ENCODE data around the gene MVP. TPM values are rescaled to one million over a fixed set of nuclear protein-coding genes. Genes with fewer than 3 reads are reported as not detected.

The MVP gene
- total and polyA plus RNA-seq, 2 experiments from 2014 or later, result 121 to 146 TPM

DNA sequence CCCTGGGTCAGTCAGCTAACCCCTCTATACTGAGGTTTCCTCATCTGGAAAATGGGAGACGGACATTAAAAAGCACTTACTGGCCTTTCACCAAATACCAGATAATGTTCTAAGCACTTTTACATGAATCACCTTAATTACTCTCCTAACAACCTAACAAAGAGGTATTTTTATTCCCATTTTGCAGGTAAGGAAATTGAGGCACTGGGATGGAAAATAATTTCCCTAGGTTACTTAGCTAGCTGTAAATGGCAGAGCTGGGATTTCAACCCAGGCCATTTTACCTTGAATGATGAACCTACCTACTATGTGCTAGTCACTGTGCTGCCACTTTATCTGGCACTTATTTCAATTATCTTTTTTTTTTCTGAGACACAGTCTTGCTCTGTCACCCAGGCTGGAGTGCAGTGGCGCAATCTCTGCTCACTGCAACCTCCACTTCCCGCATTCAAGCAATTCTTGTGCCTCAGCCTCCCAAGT is 26.0 kb upstream of the MVP start:
- WGBS (ENCODE audit: low lambda C conversion rate, missing lambda C conversion rate), result 97% methylated on average over 3 of the region's 3 CpGs
- Histone ChIP-seq H2AFZ (no peak overlapping the region), H3K9me3 (ENCODE audit: low read depth) (no peaks in the 10 kb centered on the region), H3K79me2 (peaks cover 56% of the 10 kb centered on the region), H3K9me2 (replicated peaks; ENCODE audit: insufficient read depth) (no peaks in the 10 kb centered on the region), H4K20me1 (ENCODE audit: insufficient read depth, poor library complexity, severe bottlenecking) (peaks cover 2% of the 10 kb centered on the region), H3K27ac (no peak overlapping the region), H3K4me1 (ENCODE audit: insufficient read depth) (no peaks in the 10 kb centered on the region), H3K27me3 (no peaks in the 10 kb centered on the region), H3K4me3 (no peak overlapping the region), H3K4me2 (no peak overlapping the region), H3K36me3 (replicated peaks; ENCODE audit: insufficient read depth, low read depth) (no peaks in the 10 kb centered on the region)
- TF ChIP-seq EZH2phosphoT487 (IDR thresholded peaks at IDR 0.05; ENCODE audit: low read depth, severe bottlenecking, unreplicated experiment) (no peak), EZH2 (IDR thresholded peaks at IDR 0.05; ENCODE audit: borderline replicate concordance) (no peak), CTCF (IDR thresholded peaks at IDR 0.05; ENCODE audit: poor library complexity) (no peak)
- no peak for DNase-seq (ENCODE audit: low spot score)

DNA sequence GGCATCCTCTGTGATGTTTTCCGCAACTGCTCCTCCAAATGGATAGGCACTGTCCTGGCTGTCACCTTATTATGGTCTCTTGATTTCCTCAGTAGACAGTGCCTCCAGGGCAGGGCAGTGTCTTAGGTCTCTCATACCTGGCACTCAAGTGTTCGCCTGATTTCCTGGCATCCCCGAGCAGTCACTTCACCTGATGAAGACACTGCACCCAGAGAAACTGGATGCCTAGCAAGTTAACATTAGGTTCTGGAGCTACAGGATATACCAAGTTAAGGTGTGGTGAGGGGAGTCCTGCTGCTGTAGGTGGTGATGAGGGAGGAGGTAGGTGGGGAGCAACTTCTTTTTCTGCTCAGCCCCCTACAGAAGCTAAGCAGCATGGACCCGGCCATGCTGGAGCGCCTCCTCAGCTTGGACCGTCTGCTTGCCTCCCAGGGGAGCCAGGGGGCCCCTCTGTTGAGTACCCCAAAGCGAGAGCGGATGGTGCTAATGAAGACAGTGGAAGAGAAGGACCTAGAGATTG is 17.8 kb upstream of the MVP start:
- no peak overlapping the region for H3K4me3 ChIP-seq
- H3K36me3 ChIP-seq (replicated peaks; ENCODE audit: insufficient read depth, low read depth), result no peaks in the 10 kb centered on the region
- 96% methylated on average over 8 of the region's 8 CpGs for WGBS (ENCODE audit: low lambda C conversion rate, missing lambda C conversion rate)
- H3K27me3 ChIP-seq, result no peaks in the 10 kb centered on the region
- no peaks in the 10 kb centered on the region for H4K20me1 ChIP-seq (ENCODE audit: insufficient read depth, poor library complexity, severe bottlenecking)
- no peaks in the 10 kb centered on the region for H3K9me2 ChIP-seq (replicated peaks; ENCODE audit: insufficient read depth)
- peaks cover 10% of the 10 kb centered on the region for H3K79me2 ChIP-seq
- peaks cover 7% of the 10 kb centered on the region for H3K4me1 ChIP-seq (ENCODE audit: insufficient read depth)
- TF ChIP-seq EZH2 (IDR thresholded peaks at IDR 0.05; ENCODE audit: borderline replicate concordance), result no peak
- TF ChIP-seq CTCF (IDR thresholded peaks at IDR 0.05; ENCODE audit: poor library complexity), result no peak
- no peak for TF ChIP-seq EZH2phosphoT487 (IDR thresholded peaks at IDR 0.05; ENCODE audit: low read depth, severe bottlenecking, unreplicated experiment)
- no peaks in the 10 kb centered on the region for H3K9me3 ChIP-seq (ENCODE audit: low read depth)
- H3K4me2 ChIP-seq, result no peak overlapping the region
- no peak for DNase-seq (ENCODE audit: low spot score)
- H3K27ac ChIP-seq, result no peak overlapping the region
- no peak overlapping the region for H2AFZ ChIP-seq

DNA sequence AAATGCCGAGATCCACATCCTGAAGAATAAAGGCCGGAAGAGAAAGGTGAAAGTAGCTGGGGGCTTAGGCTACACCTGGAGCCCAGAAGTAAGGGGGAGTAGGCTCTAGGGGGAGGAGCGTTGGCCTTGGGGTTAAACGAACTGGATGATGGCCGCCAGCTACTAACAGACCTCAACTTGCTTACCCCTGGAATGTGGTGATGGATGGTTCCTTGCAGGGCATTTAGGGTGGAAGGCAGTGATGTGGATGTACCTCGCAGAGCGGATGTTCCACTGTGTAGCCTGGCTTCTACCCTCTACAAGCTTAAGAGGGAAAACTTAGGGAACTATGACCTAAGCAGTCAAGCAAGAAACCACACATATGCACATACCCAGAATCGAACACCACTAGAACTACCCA is 16.2 kb upstream of the MVP start:
- peak overlapping the region; percentile 94 for H3K4me2 ChIP-seq
- H3K27me3 ChIP-seq, result no peaks in the 10 kb centered on the region
- no peak for TF ChIP-seq EZH2phosphoT487 (IDR thresholded peaks at IDR 0.05; ENCODE audit: low read depth, severe bottlenecking, unreplicated experiment)
- peaks cover 18% of the 10 kb centered on the region for H3K4me1 ChIP-seq (ENCODE audit: insufficient read depth)
- H3K36me3 ChIP-seq (replicated peaks; ENCODE audit: insufficient read depth, low read depth), result no peaks in the 10 kb centered on the region
- peaks cover 11% of the 10 kb centered on the region for H4K20me1 ChIP-seq (ENCODE audit: insufficient read depth, poor library complexity, severe bottlenecking)
- no peaks in the 10 kb centered on the region for H3K9me2 ChIP-seq (replicated peaks; ENCODE audit: insufficient read depth)
- H3K9me3 ChIP-seq (ENCODE audit: low read depth), result no peaks in the 10 kb centered on the region
- no peak overlapping the region for H3K4me3 ChIP-seq
- H3K79me2 ChIP-seq, result peaks cover 22% of the 10 kb centered on the region
- no peak for DNase-seq (ENCODE audit: low spot score)
- H3K27ac ChIP-seq, result peak overlapping the region; percentile 98
- H2AFZ ChIP-seq, result no peak overlapping the region
- 87% methylated on average over 8 of the region's 8 CpGs for WGBS (ENCODE audit: low lambda C conversion rate, missing lambda C conversion rate)

DNA sequence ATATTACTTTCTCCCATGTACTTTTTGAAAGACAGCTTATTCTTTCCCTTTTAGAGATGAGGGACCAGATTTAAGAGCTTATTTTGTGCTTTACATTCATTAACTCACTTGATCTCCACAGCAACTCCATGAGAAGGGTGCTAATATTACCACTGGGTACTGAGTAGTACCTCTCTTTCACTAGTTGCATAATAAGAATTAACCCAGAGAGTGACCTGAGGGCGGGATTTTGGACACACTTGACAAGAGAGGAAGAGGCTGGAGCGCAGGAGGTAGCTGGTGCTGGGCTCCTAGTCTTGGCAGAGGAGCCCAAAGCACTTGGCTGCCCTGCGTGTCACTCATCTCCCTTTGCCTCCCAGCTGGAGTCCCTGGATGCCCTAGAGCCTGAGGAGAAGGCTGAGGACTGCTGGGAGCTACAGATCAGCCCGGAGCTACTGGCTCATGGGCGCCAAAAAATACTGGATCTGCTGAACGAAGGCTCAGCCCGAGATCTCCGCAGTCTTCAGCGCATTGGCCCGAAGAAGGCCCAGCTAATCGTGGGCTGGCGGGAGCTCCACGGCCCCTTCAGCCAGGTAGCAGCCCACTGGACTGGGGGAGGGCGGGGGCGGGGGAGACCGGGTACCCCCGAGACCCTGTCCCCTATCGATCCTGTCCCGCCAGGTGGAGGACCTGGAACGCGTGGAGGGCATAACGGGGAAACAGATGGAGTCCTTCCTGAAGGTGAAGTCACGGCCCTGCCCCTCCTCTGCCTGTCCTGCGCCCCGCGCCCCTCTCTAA is 15.6 kb upstream of the MVP start:
- Histone ChIP-seq H3K4me2 (peak overlapping the region; percentile 94), H3K27ac (peak overlapping the region; percentile 98), H3K79me2 (peaks cover 28% of the 10 kb centered on the region), H3K4me1 (ENCODE audit: insufficient read depth) (peaks cover 24% of the 10 kb centered on the region), H3K9me2 (replicated peaks; ENCODE audit: insufficient read depth) (no peaks in the 10 kb centered on the region), H3K36me3 (replicated peaks; ENCODE audit: insufficient read depth, low read depth) (no peaks in the 10 kb centered on the region), H3K9me3 (ENCODE audit: low read depth) (no peaks in the 10 kb centered on the region), H3K4me3 (peak overlapping the region; percentile 62), H4K20me1 (ENCODE audit: insufficient read depth, poor library complexity, severe bottlenecking) (peaks cover 15% of the 10 kb centered on the region), H3K27me3 (no peaks in the 10 kb centered on the region), H2AFZ (peak overlapping the region; percentile 75)
- TF ChIP-seq EZH2 (IDR thresholded peaks at IDR 0.05; ENCODE audit: borderline replicate concordance) (no peak), CTCF (IDR thresholded peaks at IDR 0.05; ENCODE audit: poor library complexity) (no peak), EZH2phosphoT487 (IDR thresholded peaks at IDR 0.05; ENCODE audit: low read depth, severe bottlenecking, unreplicated experiment) (no peak)
- 34% methylated on average over 16 of the region's 26 CpGs for WGBS (ENCODE audit: low lambda C conversion rate, missing lambda C conversion rate)
- DNase-seq (ENCODE audit: low spot score), result no peak
